Endothelial cell of umbilical vein (primary cell): ENCODE measurements around the gene ARFGEF3.
"Not testable (repeated sequence)": the region's sequence is repeated elsewhere in the genome, so short reads cannot be mapped to it uniquely, and the experiment has no call there.

Experiments used
- GATA2 ChIP-seq: IDR thresholded peaks from 2 replicates; pipeline ENCODE4 v1.7.0; 2011; ENCODE audit warnings: low read depth, mild to moderate bottlenecking, moderate library complexity, mixed read lengths, low read length; ENCODE audit not compliant: insufficient read length, insufficient read depth
- POLR2A ChIP-seq: IDR thresholded peaks from 2 replicates; pipeline ENCODE4 v1.6.1; 2012; ENCODE audit warnings: low read depth, mild to moderate bottlenecking, control low read depth, low read length
- POLR2AphosphoS5 ChIP-seq: IDR thresholded peaks from 2 replicates; pipeline ENCODE4 v1.6.1; 2012; ENCODE audit warnings: low read depth, mild to moderate bottlenecking, control low read depth, low read length, moderate library complexity; ENCODE audit not compliant: insufficient read depth
- TF ChIP-seq, protein P1 (sequence below), 2 donors: IDR thresholded peaks; 1 replicate in 1 of 2; 2 replicates in 1 of 2; pipeline ENCODE4 v1.5.1; 2011; ENCODE audit warnings: low read length in 2 of 2, mild to moderate bottlenecking in 2 of 2, moderate library complexity in 2 of 2, control low read depth in 1 of 2, inconsistent platforms in 1 of 2, low read depth in 1 of 2; ENCODE audit not compliant: insufficient read depth in 1 of 2; ENCODE audit errors: extremely low read depth in 1 of 2
- TF ChIP-seq, protein P2 (sequence below): IDR thresholded peaks from 2 replicates; pipeline ENCODE4 v1.6.1; 2011; ENCODE audit not compliant: insufficient read depth, insufficient read length

GRCh38 chr6:138288428-138289085 is 126.8 kb downstream of the ARFGEF3 start:
- TF ChIP-seq, protein P1, sequence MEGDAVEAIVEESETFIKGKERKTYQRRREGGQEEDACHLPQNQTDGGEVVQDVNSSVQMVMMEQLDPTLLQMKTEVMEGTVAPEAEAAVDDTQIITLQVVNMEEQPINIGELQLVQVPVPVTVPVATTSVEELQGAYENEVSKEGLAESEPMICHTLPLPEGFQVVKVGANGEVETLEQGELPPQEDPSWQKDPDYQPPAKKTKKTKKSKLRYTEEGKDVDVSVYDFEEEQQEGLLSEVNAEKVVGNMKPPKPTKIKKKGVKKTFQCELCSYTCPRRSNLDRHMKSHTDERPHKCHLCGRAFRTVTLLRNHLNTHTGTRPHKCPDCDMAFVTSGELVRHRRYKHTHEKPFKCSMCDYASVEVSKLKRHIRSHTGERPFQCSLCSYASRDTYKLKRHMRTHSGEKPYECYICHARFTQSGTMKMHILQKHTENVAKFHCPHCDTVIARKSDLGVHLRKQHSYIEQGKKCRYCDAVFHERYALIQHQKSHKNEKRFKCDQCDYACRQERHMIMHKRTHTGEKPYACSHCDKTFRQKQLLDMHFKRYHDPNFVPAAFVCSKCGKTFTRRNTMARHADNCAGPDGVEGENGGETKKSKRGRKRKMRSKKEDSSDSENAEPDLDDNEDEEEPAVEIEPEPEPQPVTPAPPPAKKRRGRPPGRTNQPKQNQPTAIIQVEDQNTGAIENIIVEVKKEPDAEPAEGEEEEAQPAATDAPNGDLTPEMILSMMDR (IDR thresholded peaks at IDR 0.05; ENCODE audit: extremely low read depth in 1 of 2, insufficient read depth in 1 of 2, low read depth in 1 of 2, low read length in 2 of 2) = not testable (repeated sequence)
- not testable (repeated sequence) for TF ChIP-seq POLR2A, GATA2
- TF ChIP-seq POLR2AphosphoS5 = peak; percentile 18
- TF ChIP-seq, protein P2, sequence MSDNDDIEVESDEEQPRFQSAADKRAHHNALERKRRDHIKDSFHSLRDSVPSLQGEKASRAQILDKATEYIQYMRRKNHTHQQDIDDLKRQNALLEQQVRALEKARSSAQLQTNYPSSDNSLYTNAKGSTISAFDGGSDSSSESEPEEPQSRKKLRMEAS = not testable (repeated sequence)
